Sigmoid colon (tissue), 4 donors: ENCODE results near the gene ELMO1.

ENCODE experiments used
- CTCF ChIP-seq, 4 experiments: fragments of 450-650 bp in 3 of 4; fragments of 200-600 bp in 1 of 4; IDR thresholded peaks; one replicate each; pipeline ENCODE4 v1.5.1; 2016 to 2019; ENCODE audit warnings: antibody characterized with exemption in 4 of 4, mild to moderate bottlenecking in 3 of 4, moderate library complexity in 2 of 4
- POLR2A ChIP-seq, 2 donors: fragments of 450-650 bp; IDR thresholded peaks; one replicate each; pipeline ENCODE4 v1.6.1; 2016; ENCODE audit warnings: antibody characterized with exemption in 2 of 2, mild to moderate bottlenecking in 2 of 2, moderate library complexity in 2 of 2
- POLR2AphosphoS5 ChIP-seq, 4 donors: sonication (generic); formaldehyde crosslinking; IDR thresholded peaks; one replicate each; pipeline ENCODE4 v1.6.1; 2017; ENCODE audit warnings: antibody characterized with exemption in 4 of 4

GRCh38 chr7:37493810-37494209 is 45.1 kb upstream of the ELMO1 start:
- TF ChIP-seq CTCF (IDR thresholded peaks at IDR 0.05) = no peak
- TF ChIP-seq POLR2A (IDR thresholded peaks at IDR 0.05) = no peak
- no peak for TF ChIP-seq POLR2AphosphoS5 (IDR thresholded peaks at IDR 0.05)
